GM21619 (cell line): ENCODE measurements around the gene KIF21B.

Source experiments
- ATAC-seq: cut with Tn5 transposase; IDR thresholded peaks from one replicate; pipeline ENCODE4 v1.9.1; 2021; ENCODE audit not compliant: unreplicated experiment

The KIF21B gene

DNA sequence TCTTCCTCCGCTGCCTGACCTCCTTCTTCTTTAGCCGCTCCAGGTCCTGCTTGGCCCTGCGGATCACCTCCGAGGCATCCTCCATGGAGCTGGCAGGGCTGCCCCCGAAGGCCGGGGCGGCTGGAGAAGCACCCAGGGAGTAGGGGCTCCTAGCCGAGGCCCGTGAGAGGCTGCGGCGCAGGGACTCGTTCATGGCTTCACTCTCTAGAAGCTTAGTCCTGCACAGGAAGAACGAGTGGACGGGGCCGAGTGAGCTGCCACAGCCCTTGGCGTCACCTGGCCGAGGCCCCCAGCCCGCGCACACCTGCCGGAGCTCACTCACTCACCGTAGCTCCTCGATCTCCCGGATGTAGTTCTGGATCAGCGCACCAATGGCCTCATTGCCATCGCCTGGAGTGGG is 23.1 kb downstream of the KIF21B start:
- no peak for ATAC-seq

DNA sequence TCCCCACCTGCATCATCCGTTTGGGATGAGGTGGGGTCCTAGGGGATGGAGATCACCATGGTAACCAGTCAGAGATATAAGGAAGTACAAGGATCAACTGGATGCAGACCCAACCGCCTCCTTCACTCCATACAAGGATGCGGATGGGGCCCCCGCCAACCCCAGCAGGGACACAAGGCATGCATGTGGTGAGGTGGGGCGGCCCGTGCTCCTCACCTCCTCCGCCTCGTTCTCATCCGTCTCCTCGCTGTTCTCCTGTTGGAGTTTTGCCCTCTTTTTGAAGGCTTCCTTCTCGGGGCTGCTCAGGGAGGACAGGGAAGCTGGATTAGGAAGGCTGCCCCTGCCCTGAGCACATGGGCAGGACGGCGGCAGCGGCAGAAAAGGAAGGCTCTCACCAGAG is 23.8 kb downstream of the KIF21B start:
- no peak for ATAC-seq

DNA sequence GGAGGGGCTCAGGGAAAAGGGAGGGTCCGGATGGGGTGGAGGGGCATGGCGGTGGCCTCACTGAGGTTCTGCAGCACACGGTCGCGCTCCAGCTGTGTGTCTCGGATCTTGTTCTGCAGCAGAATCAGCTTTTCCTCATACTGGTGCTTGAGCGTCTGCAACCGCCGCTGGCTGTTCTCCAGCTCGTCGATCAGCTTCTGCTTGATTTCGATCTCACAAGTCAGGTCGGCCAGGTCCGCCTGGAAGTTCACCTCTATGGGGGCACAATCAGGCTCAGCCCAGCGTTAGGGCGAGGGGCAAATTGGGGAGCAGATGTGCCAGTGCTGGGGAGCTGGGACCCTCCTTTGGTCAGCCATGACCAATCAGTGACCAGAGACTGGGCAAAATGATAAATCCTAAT is 25.2 kb downstream of the KIF21B start:
- ATAC-seq, result no peak

DNA sequence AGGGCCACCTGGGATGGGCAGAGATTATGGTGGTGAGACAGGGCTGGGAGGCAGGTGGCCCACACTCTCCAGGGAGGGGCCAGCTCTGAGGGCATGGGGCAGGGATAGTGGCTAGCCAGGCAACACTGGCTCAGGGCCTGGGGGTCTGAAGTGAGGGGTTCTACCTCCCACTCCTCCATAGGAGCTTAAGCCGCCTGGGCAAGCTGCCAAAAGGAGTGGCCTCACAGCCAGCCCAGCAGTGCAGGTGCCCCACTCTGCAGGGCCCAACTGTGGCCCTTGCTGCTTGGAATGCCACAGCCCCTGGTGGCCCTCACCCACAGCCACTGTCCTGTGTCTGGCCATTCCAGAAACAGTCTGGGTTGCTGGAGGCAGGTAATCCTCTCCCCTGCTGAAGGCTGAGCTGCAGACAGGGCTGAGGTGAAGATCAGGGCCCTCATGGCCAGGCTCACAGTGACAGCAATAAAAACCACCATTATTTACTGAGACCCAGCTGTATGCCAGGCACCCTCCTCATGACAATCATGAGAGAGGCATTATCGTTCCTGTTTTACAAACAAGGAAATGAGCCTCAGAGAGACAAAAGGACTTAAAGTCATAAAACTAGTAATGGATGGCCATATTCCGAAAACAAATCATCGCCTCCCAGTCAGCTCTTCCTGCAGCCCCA is 31.0 kb downstream of the KIF21B start:
- ATAC-seq, result no peak

DNA sequence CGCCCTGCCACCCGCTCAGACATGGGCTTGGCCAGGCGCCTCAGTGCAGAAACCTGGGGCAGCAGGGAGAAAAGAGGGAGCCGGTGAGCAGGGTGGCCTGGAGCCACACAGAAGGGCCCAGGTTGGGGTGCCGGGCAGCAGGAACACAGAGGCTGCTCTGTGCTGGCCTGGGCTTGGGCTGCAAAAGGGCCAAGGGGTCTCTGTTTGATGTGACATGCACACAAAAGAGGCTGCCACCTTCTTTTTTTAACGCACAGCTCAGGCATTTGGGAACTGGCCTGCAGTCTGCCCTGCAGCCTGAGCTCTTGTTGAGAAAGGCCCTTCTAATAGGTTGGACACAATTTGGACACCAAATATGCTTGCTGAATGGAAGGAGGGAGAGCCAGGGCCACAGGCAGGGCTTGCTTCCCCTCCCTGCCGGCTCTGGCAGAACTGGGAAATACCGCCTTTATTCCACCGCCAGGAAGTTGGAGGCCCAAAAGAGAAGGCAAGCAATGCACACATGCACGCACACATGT is 32.4 kb downstream of the KIF21B start:
- no peak for ATAC-seq

DNA sequence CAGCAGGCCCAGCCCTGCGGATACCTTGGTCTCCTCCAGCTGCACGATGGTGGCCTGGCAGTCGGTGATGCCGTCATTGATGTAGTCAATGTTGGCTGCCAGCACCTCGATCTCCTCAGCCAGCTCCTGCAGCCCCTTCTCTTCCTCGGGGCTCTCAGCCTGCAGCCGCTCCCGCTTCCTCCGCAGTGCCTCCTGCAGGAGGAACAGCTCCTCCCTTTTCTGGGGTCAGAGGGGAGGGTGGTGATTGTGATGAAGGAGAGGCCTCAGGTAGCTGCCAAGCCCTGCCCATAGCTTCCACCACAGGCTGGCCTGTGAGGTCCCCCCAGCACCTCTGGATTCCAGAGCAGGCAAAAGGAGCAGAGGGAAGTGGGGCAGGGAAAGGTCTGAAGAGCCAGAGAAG is 33.4 kb downstream of the KIF21B start:
- no peak for ATAC-seq

DNA sequence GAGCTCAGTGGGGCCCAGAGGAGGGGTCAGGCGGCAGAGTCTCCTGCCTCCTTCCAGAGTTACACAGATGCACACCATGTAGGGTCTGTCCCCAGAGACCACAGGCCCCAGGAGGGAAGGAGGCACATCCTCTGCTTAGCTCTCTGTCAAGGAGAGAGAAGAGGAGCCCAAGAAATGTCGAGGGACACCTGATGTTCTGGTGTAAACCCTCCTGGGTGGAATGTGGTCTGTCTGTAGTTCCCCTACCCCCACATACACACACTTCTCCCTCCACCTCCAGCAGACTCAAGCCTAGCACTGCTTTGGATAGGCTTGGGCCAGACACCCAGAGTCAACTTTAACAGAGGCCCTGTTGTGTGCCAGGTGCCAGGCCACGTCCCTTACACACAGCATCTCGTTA is 34.2 kb downstream of the KIF21B start:
- no peak for ATAC-seq

DNA sequence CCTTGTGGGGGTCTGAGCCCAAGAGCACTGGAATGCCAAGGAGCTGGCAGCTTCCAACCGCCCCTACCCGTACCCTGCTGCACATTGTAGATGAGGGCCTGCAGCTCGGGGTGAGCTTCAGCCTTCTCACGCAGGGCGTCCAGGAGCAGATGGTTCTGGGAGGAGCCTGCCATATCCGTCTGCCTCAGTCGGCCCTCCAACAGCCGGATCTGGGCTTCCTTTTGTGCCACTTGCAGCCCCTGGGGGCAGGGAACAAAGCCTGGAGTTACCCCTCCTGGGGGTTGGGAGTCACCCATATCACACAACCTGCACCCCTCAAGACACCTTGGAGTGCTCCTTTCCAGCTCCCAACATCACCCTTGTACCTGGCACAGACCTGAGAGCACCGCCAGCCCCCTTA is 34.8 kb downstream of the KIF21B start:
- no peak for ATAC-seq

DNA sequence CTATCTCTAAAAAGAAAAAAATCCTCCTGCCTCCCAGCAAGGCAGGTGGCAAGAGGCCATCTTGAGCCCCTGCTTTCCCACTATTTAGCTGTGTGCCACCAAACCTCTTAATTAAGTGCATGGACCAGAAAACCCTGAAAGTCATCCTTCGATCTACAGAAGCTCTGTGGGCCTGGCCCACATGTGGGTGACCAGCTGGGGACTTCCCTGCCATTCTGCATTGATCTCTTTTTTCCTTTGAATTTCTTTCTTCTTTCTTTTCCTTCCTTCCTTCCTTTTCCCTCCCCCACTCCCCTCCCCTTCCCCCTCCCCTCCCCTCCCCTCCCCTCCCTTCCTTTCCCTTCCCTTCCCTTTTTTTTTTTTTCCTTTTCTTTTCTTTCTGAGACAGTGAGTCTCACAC is 38.0 kb downstream of the KIF21B start:
- ATAC-seq, result no peak

DNA sequence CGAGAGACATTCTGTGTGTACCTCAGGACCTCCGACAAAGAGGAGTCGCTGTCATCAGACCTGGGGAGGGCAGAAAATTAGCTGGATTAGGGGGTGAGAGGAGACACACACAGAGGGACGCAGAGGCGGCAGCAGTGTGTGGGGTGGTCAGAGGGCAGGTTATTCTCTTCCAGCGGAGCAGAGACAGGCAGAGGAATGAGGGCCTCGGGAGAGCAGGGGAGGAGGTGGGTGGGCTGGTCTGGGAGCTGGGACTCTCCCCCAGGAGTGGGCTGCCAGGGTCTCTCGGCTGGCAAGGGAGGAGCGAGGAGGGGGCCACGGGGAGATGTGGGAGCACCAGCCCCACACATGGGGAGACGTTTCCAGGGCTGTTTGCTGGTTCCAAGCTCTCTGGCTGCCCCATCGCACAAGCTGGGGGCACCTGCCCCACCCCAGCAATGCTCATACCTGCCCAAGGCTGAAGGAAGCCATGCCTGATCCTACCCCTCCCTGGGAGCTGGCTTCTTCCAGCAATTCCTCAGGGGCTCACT is 40.4 kb downstream of the KIF21B start:
- ATAC-seq, result no peak

DNA sequence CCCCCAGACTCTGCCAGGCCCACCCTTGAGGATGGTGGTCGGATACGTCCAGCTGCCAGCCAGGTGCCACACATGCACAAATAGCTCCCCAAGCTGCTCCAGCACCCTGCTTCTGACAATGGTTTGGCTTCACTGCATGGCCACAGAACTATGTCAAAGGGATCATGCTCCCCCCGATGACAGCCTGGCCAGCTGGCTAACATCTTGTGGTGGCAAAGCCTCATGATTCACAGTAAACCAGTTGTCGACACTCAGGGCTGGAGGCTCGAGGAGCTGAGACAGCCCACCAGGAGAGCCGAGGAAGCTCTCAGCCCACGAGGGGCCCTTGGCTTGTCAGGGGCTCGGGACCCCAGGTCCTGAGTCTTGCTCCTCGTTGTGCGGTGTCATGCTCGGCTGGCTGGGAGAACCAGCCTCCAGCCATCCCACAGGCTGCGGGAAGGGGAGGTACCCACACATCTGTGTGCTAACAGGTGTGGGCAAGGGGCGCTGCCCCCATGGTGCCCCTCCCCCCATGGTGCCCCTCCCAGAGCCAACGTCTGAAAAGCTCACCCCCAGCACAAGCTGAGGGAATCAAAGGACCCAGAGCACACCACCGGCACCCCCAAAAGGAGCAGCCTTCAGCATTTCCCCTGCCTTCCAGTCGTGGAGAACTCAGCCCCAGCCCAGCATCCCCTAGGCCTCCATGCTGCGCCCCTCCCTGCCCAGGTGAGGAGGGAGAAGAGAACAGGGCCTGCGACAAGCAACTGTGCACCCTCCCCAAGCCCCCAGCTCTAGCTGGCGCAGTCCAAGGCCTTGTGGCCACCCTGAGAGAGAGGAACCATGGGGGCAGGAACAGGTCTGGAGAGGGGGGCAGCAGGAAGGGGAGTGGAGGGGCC is 41.2 kb downstream of the KIF21B start:
- no peak for ATAC-seq

DNA sequence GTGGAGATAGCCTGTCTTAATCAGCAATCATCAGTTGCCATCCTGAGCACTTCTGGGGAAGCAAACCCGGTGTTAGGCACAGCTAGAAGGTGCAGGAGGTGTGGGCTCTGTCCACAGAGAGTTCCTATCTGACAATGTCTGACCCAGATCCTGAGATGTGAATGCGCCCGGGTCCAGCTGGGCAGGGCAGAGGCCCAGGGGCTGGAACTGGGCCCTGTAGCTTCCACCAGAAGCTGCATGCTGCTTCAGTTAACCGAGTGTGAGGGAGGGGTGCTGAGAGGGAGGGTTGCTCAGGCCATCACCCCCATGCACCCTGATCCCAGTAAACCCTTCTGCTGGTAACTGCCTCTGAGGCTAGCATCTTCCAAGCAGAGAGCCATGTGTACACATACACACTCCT is 42.2 kb downstream of the KIF21B start:
- ATAC-seq, result no peak

DNA sequence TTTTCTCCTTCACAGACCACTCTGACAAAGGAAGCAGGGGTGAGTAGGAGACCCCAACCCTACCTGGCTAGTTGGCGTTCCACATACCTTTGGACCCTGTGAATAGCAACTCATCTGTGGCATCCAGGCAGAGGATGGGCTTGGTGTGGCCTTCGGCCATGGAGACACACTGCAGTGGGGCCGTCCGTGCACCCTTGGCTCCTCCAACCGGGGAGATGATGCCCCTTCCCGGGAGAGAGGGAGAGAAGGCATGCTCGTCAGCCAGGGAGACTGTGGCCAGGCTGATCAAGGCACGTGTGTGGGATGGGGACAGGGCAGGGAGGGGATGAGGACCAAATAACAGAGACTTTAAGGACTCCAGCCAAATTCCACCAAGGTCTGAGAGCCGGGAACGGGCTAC is 42.6 kb downstream of the KIF21B start:
- ATAC-seq, result no peak

DNA sequence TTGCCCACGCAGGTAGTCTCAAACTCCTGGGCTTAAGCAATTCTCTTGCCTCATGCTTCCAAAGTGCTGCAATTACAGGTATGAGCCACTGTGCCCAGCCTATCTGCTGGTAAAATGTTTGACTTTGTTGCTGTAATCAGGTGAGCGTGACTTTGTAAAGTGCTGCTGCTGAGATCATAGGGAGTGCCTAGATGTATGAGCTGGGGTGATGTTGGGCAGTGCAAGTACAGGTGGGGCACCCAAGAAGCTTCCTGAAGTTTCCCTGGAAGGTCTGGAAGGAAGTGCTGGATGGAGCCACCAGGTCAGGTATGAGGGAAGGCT is 43.1 kb downstream of the KIF21B start:
- ATAC-seq, result no peak

DNA sequence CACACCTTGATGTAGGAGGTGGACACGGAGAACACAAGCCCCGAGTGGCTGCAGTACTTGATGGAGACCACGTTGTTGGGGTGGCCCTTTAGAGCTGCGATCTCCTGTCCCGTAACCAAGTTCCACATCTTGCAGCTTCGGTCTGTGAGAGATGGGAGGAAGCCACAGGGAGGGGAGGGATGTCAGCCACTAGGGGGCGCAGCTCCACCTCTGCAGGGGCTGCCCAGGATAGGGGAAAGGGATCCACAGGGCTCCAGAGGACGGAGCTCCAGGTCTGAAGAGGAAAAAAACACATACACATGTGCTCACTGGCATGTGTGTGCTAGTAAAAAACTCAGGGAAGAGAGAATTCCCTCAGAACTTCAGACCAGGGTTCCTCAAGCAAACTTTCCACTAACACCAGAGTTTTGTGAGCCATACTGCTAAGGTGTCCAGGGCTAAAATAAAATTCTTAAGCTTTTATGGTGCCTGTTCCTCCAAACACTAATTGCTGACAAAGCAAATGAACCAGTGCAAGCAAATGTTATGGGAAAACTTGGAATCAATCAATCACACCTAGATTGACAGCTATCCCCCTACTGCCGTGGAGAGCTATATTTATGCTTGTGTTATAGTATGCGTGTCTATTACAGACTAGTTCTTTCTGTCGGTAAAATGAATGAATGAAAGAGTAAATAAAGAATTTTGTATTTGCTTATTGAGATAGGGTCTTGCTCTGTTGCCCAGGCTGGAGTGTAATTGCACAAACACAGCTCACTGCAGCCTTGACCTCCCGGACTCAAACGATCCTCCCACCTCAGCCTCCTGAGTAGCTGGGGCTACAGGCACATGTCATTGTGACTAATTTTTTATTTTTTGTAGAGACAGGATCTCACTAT is 43.7 kb downstream of the KIF21B start:
- ATAC-seq, result no peak

DNA sequence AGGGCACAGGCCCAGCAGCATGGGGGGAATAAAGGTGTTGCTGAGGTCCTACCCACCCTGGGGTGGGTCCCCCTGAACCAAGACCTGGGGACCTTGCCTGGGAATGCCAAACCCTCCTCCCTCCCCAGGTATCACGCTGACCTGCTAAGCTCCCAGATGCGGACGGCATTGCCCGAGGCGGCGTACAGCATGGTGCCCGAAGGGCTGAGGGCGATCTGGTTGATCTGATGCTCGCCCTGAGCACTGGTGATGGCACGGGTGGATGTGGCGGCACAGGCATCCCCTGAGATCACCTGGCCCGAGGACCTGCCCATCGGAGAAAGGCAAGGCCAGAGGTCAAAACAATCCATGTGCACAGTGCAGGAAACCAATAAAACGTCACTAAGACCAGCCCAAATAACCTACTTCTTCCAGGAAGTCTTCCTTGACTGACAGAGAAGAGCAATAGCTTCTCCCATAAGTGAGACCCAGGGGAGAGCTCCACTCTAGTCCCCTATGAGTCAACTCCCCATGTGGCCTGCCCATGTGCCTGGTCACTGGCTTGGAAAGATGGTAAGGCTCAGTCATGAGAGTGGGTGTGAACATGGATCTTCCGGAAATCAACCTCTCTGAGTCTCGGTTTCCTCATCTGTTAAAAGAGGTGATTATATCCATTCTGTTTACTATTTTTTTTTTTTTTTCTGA is 46.3 kb downstream of the KIF21B start:
- no peak for ATAC-seq

DNA sequence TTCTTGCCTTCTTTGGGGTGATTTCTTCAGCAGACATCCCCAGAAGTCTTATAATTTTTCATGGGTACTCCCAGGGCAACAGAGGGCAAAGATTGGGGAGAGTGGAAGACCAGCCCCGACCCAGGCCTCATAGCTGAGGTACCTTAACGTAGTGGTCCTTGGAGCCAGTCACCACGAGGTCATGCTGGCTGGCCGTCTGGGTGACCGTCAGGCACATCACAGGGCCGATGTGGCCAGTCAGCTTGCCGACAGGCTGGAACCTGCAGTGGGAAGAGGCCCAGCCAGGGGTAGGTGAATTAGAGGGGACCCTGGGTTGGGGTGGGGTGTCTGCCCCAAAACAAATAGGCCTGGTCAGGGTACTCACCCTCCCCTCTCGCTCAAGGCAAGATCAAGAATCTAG is 46.9 kb downstream of the KIF21B start:
- no peak for ATAC-seq

DNA sequence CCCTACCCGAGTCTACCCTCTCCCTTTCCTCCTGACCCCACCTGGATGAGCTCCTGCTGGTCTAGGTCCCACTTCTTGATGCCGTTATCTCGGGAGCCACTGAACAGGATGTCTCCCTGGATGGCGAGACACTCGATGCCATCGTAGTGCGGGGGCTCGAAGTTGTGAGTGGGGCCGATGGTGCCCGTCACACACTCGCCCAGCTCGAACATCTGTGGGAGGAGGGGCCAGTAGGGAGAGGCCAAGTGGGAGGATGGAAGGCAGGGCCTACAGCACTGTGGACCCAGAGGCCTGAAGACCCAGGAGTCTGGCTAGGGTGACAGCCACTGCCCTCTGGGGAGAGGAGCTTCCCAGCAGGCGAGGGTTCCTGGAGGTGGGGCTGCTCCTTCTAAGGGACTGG is 48.1 kb downstream of the KIF21B start:
- no peak for ATAC-seq

DNA sequence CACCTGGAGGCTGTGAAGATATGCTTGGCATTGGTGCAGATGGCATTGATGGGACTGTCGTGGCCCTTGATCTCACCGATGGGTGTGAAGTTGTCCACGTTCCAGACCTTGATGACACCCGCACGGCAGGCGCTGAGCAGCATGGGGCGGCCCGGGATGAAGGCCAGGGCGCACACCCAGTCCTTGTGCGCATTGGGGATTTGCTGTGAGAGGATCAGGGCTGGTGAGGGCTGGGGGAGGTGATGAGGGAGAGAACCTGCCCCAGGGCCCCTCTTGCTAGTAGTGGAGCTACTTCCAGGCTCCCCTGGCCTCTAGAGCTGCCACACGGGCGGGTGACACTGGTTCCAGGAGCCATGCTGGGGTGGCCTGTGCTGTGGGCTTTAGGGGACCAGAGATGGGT is 48.8 kb downstream of the KIF21B start:
- ATAC-seq, result no peak

DNA sequence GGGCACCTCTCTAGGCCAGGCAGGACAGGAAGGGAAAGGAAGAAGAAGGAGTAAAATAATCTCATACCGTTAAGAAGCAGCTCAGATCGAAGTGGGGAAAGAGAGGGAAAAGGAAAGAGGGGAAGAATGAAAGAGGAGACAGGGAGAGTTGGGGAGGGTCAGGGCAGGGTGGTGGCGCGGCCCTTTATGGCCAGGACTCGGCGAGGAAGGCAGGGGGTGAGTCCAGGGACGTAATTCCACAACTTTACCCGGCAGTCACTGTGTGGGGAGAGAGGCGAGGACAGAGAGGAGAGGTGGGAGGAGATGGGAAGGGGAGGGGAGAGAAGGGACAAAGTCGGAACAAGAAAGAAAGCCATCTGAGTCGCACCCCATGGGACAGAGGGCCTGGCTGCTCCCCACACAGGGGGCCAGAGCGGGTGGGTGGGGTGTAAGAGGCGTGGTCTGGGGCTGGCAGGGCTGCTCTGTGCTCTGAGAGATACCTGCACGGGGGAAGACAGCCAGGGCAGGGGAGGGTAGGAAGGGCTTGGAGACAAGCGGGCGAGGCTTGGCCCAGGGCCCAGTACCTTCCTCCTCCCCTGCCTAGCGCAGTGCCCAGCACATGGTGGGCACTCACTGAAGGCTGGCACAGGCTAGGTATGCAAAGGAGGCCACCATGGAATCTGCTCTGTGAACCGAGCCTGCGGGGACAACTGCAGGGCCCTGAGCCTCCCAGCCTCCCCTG is 49.4 kb downstream of the KIF21B start:
- no peak for ATAC-seq
